NCI-H748 treated with DMSO at 0.1 percent for 48 hours (cell line): Measurements from ENCODE around the gene IFIT5.
"Not testable (repeated sequence)": the region's sequence is repeated elsewhere in the genome, so short reads cannot be mapped to it uniquely, and the experiment has no call there.

Experiments used
- DNase-seq: peaks from one replicate; lab custom pipeline; 2025; lab: John Stamatoyannopoulos, UW

The IFIT5 gene

GRCh38 chr10:89393898-89394297 lies 20.5 kb upstream of the IFIT5 start:
- DNase-seq, result peak; percentile 25

DNA sequence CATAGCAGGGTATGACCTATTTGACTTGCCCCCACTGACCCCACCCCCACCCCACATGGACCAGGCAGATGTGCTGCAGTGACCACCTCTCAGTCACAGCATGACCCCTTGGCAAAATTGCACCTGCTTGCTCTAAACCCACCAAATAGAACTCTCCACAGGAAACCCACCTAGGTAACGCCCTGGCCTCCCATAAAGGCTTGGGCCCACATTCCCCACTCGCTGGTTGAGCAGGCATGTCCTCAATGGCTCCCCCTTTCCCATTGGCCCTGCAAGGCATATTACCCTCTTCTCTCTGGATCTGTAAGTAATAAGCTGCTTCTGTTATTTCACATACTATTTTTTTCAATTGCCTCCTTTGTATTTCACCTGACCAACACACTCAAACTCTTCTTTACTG lies 19.2 kb upstream of the IFIT5 start:
- no peak for DNase-seq

DNA sequence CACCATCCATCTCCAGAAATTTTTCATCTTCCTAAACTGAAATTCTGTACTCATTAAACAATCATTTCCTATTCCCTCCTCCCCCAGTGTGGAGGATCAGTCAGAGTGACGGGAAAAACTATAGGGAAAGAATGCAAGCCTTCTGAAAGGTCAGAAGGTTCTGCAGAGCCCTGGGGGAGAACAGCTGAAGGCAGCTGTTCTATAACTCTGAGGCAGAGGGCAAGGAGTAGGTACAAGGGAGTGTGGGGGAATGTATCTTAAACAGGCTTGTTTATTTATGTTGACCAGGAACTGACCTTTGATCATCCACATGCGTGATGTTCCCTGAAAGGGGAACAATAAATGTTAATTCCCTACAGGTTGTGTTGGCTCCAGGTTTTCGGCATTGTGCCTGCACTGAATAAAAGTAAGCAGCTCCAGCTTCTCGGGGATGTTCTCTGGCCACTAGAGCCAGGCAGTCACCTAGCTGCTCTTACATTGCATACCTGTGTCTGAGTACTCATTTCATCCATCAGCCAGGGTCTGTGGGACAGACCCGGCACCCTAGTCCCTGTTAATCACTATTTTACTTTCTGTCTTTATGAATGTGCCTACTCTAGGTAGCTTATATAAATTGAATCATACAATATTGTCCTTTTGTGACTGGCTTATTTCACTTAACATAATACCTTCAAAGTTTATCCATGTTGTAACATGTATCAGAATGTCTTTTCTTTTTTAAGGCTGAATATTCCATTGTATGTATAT lies 16.2 kb upstream of the IFIT5 start:
- no peak for DNase-seq

GRCh38 chr10:89399956-89400355 lies 14.4 kb upstream of the IFIT5 start:
- DNase-seq, result no peak

DNA sequence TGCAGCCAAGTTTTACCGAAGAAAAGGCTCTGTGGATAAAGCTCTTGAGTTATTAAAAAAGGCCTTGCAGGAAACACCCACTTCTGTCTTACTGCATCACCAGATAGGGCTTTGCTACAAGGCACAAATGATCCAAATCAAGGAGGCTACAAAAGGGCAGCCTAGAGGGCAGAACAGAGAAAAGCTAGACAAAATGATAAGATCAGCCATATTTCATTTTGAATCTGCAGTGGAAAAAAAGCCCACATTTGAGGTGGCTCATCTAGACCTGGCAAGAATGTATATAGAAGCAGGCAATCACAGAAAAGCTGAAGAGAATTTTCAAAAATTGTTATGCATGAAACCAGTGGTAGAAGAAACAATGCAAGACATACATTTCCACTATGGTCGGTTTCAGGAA lies 11.3 kb upstream of the IFIT5 start:
- no peak for DNase-seq

GRCh38 chr10:89404104-89405047 lies 10.0 kb upstream of the IFIT5 start:
- no peak for DNase-seq

DNA sequence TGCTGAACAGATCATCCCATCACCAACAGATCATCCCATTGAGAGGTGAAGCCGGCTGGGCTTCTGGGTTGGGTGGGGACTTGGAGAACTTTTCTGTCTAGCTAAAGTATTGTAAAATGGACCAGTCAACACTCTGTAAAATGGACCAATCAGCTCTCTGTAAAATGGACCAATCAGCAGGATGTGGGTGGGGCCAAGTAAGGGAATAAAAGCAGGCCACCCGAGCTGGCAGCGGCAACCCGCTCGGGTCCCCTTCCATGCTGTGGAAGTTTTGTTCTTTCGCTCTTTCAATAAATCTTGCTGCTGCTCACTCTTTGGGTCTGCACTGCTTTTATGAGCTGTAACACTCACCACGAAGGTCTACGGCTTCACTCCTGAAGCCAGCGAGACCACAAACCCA lies 8.2 kb upstream of the IFIT5 start:
- not testable (repeated sequence) for DNase-seq

- not testable (repeated sequence) for DNase-seq
Observed at GRCh38 chr10:89407792-89408191, 6.6 kb upstream of the IFIT5 start.

GRCh38 chr10:89409282-89409681 lies 5.1 kb upstream of the IFIT5 start:
- DNase-seq, result not testable (repeated sequence)

GRCh38 chr10:89410551-89410950 lies 3.8 kb upstream of the IFIT5 start:
- DNase-seq, result not testable (repeated sequence)

DNA sequence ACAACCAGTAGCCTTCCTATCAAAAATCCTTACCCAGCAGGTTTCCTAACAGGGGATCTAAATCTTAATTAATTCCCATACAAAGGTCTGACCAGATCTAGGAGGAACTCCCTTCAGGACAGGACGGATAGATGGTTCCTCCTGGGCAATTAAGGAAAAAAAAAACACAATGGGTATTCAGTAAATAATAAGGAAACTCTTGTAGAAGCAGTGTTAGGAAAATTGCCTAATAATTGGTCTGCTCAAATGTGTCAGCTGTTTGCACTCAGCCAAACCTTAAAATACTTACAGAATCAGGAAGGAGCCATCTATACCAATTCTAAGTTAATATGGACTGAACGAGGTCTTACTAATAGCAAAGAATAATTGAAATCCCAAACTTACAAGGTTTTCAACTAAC lies 3.2 kb upstream of the IFIT5 start:
- DNase-seq, result peak; percentile 19

DNA sequence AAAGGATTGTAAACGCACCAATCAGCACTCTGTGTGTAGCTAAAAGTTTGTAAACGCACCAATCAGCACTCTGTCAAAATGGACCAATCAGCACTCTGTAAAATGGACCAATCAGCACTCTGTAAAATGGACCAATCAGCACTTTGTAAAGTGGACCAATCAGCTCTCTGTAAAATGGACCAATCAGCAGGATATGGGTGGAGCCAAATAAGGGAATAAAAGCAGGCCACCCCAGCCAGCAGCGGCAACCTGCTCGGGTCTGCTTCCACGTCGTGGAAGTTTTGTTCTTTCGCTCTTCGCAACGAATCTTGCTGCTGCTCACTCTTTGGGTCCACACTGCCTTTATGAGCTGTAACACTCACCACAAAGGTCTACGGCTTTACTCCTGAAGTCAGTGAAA lies 2.1 kb upstream of the IFIT5 start:
- not testable (repeated sequence) for DNase-seq

- no peak for DNase-seq
Observed at GRCh38 chr10:89413398-89413912, 913 bp upstream of the IFIT5 start.

GRCh38 chr10:89414879-89415821 lies 782 bp downstream of the IFIT5 start:
- DNase-seq, result no peak

DNA sequence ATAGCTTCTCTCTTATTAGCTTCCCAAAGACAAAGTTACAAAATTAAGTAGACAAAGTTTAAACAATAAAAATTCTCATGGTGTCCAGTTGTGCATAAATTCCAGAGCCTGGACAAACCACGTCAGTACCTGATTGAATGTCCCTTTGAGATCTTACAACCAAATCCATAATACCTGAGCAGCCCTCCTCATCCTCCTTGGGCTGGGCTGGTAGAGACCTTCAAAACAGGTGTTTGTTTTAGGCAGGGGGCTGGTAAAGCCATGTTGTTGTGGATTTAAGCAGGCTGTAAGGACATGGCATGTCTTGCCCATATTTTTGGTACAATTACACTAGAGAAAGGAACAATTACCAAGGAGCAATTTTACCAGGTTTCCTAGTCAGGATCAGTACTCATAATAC lies 2.1 kb downstream of the IFIT5 start:
- no peak for DNase-seq

- DNase-seq, result no peak
Observed at GRCh38 chr10:89419548-89419947, 5.2 kb downstream of the IFIT5 start.

GRCh38 chr10:89421018-89421476 lies 6.7 kb downstream of the IFIT5 start:
- no peak for DNase-seq

DNA sequence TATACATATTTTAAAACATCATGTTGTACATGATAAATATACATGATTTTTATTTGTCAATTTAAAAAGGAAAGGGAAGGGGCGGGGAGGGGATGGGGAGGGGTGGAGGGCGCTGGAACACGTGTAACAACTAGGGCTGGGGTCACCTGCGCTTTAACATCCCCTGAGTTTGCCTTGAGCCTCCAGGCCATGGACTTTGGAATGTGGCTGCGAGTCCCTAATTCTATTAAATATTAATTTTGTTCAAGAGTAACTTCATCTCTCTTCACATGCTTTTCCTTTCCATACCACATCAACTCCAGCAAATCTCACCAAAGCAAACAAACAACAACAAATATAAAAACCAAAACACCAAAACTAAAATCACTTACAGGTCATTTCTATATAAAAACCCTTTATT lies 10.6 kb downstream of the IFIT5 start:
- no peak for DNase-seq

DNA sequence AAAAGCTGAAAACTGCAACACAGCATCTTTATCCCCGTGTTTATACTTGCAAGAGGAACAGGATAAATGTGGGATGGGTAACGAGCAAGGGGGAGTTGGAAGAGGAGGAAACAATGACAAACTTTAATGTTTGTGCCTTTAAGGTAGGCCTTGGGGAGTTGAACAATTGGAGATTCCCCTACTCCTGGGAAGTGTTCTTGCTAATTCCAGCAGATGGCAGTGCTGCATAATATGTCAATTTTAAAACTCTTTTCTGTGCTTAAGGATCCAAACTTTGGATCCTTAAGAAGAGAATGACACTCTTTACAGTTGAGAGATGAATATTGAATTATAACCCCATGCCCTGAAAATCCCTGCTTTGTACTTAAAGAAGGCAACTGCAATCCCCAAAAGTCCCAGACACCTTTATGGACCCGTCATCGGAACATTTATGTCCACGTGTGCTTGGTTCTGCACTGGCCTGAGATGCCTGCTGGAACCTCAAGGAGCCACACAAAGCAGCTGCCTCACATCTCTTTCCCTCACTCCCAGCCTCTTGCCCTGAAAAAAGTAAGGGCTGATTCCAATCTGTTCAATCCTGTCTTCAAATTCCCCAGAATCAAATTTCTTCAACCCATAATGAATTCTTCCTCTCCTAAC lies 12.0 kb downstream of the IFIT5 start:
- peak; percentile 19 for DNase-seq

DNA sequence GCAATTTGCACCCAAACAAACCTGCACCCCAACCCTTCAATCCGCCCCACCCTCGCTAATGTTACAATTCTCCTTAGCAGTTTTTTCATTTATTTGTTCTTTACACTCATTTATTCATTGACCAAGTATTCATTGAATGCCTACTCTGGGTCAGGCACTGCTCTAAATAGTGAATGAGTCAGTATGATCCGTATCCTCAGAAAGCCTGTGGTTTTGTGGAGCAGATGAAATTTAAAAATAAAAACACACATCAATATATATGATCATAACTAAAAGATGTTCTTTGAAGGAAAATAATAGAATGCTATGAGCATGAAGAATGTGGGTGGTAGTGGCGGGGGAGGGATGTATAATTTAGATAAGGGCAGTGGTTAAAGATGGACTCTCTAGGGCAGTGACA lies 13.3 kb downstream of the IFIT5 start:
- DNase-seq, result no peak

DNA sequence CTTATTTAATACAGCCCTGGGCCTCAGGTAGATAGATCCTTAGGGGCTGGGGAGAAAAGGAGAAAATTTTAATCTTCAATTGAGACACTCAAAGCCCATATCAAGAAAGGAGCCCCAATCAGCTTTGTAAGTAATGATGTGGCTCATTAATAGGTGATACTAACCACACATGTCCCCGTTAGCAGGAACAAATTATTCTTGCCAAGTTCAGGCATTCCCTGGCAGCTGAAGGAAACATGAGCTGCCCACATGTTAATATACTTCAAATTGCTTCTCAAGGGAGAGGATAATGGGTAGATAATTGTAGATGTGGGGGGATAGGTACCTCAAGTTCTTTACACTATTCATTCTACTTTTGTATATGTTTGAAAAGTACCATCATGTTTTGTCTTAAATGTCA lies 14.5 kb downstream of the IFIT5 start:
- no peak for DNase-seq
